AG04449 (cell line): ENCODE measurements around the gene PLXDC2.

Experiments
- CTCF ChIA-PET: fragments of 350-600 bp; formaldehyde crosslinking; extraction: SDS; loops from one replicate; lab custom pipeline; 2021; ENCODE audit warnings: antibody characterized with exemption; lab: Yijun Ruan, JAX
- POLR2A ChIA-PET: fragments of 400-600, 350-600 bp; formaldehyde crosslinking; extraction: SDS; loops from one replicate; lab custom pipeline; 2020; ENCODE audit warnings: antibody characterized with exemption, inconsistent platforms; lab: Yijun Ruan, JAX
- DNase-seq: peaks from one replicate; pipeline ENCODE4 v3.0.0-alpha.2; 2010; ENCODE audit warnings: low read depth, low spot score
- H3K4me3 ChIP-seq: 2 replicates; pipeline ENCODE4 v1.5.1; 2011; ENCODE audit warnings: low read depth, mild to moderate bottlenecking, control low read depth, low read length
- CTCF ChIP-seq: IDR thresholded peaks from one replicate; pipeline ENCODE4 v1.5.1; 2011; ENCODE audit warnings: mild to moderate bottlenecking, moderate library complexity, low read length, control low read depth, inconsistent platforms; ENCODE audit not compliant: insufficient read depth; ENCODE audit errors: missing control alignments

Gene PLXDC2

GRCh38 chr10:20272608-20273007 lies 456.4 kb downstream of the PLXDC2 start:
- no peak for DNase-seq
- ChIA-PET POLR2A (no interaction called here), CTCF (no interaction called here)
- TF ChIP-seq CTCF: no peak
- no peak overlapping the region for H3K4me3 ChIP-seq

- CTCF ChIA-PET: no interaction called here
- DNase-seq: no peak
- POLR2A ChIA-PET: no interaction called here
- no peak for TF ChIP-seq CTCF
- no peak overlapping the region for H3K4me3 ChIP-seq
Measured at GRCh38 chr10:20274571-20274970, 458.3 kb downstream of the PLXDC2 start.

- CTCF ChIA-PET: no interaction called here
- no peak for TF ChIP-seq CTCF
- H3K4me3 ChIP-seq: no peak overlapping the region
- DNase-seq: no peak
- POLR2A ChIA-PET: no interaction called here
Measured at GRCh38 chr10:20276127-20276979, 460.1 kb downstream of the PLXDC2 start.

DNA sequence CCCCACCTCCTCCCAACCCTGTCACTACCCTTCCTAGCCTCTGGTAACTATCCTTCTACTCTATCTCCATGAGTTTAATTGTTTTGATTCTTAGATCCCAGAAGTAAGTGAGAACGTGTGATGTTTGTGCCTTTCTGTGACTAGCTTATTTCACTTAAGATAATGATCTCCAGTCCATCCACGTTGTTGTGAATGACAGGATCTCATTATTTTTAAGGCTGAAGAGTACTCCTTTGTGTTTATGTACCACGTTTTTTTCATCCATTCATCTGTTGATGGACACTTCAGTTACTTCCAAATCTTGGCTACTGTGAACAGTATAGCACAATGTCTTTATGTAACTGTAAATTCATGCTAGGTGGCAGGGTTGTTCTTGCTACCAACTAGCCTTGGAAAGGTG lies 461.6 kb downstream of the PLXDC2 start:
- CTCF ChIA-PET: no interaction called here
- H3K4me3 ChIP-seq: no peak overlapping the region

GRCh38 chr10:20281579-20281978 lies 465.3 kb downstream of the PLXDC2 start:
- ChIA-PET CTCF (no interaction called here), POLR2A (no interaction called here)
- no peak overlapping the region for H3K4me3 ChIP-seq
- DNase-seq: no peak
- no peak for TF ChIP-seq CTCF

More for the DNA sequence above, 461.6 kb downstream of the PLXDC2 start:
- POLR2A ChIA-PET: no interaction called here
- TF ChIP-seq CTCF: no peak
- no peak for DNase-seq

- ChIA-PET POLR2A (no interaction called here), CTCF (no interaction called here)
- no peak for TF ChIP-seq CTCF
- H3K4me3 ChIP-seq: no peak overlapping the region
- no peak for DNase-seq
Measured at GRCh38 chr10:20287586-20287985, 471.4 kb downstream of the PLXDC2 start.
